T-helper 22 cell (primary cell): Measurements from ENCODE around the gene CENPS.
"Not testable (repeated sequence)": the region's sequence is repeated elsewhere in the genome, so short reads cannot be mapped to it uniquely, and the experiment has no call there.

ENCODE experiments used
- DNase-seq: peaks from one replicate; pipeline ENCODE4 v3.0.0-alpha.2; 2020; ENCODE audit warnings: low read depth

Gene CENPS

DNA sequence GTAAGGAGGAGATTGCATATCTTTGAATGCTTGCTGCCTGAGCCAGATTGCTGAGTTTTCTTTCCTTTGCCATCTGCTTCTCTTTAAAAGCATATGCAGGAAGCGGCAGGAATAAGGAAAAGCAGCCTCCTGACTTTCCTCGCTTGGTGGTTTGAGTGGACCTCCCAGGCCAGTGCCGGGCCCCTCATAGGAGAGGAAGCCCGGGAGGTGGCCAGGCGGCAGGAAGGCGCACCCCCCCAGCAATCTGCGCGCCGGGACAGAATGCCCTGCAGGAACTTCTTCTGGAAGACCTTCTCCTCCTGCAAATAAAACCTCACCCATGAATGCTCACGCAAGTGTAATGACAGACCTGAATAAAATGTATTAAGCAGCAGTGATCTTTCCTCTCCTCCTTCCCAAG is 21.1 kb downstream of the CENPS start:
- no peak for DNase-seq

DNA sequence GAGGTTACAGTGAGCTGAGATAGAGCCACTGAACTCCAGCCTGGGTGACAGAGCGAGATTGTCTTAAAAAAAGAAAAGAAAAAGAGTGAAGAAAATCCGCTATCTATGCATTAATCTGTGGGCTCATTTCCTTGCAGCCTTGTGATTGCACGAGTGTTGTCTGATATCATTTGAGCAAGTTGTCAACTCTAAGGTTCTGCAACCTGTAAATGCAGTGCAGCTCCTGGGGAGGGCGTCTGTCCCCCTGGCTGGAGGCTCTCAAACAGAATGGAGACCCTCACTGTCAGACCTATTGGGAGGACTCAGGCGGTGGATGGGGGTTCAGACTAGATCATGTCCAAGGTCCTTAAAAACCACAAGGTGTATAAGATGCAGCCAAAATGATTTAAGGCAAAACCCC is 25.8 kb downstream of the CENPS start:
- DNase-seq = no peak

DNA sequence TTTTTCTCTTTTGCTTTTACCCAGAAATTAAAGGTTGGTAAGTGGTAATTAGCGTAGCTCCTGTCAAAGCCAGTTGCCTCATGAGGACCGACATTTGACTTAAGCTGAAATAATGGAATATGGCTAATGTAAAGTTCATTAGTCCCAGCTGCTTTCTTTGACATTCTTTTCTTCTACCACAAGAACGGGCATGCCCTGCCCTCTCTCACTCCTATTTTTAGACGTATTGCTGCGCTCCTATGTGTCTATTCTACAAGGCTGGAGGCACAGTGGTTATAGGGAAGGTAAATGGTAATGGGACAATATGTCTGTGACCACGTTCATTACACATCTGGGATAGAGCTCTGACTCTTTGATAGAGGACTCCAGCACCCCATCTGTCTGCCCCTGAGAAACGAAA is 26.4 kb downstream of the CENPS start:
- DNase-seq = no peak

DNA sequence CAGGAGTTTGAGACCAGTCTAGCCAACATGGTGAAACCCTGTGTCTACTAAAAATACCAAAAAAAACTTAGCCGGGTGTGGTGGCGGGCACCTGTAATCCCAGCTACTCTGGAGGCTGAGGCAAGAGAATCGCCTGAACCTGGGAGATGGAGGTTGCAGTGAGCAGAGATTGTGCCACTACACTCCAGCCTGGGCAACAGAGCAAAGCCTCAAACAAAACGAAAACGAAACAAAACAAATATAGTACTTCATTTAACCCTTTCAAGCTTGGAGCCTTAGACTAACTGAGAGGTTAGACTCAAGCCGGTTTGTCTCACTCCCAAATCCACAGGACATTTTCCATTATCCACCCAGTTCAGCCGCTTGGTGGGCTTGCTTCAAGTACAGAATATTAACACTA is 27.2 kb downstream of the CENPS start:
- not testable (repeated sequence) for DNase-seq

DNA sequence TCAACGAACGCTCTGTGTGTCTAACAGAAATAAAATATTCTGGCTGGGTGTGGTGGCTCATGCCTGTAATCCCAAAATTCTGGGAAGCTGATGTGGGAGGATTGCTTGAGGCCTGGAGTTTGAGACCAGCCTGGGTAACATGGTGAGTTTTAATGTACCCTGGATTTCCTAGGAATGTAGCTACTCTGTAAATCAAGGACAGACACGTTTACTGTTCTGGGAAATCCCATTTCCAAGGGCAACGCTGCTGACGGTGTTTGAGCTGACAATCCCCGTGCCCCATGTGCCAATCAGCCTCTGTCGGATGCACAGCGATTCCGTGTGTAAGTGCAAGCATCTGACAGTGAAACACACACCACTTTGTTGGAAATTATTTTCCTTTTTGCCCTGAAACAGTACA is 27.6 kb downstream of the CENPS start:
- no peak for DNase-seq

DNA sequence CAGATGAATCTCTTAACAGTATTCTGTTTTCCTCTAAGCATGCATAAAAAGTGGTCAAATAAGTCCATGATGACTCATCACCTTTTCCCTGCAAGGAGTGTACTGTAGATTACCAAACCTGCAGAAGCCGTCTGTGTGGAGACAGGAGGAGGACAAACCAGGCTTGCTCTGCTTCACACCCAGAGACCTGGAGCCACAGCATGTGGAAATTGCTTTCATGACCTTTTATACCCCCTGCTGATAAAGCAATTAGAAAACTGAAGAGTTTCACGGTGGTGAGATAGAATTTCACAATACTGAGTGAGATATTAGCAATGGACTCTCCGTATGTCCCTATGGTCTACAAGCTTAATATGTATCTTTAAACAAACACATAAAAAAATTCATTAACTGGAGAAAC is 29.0 kb downstream of the CENPS start:
- no peak for DNase-seq

DNA sequence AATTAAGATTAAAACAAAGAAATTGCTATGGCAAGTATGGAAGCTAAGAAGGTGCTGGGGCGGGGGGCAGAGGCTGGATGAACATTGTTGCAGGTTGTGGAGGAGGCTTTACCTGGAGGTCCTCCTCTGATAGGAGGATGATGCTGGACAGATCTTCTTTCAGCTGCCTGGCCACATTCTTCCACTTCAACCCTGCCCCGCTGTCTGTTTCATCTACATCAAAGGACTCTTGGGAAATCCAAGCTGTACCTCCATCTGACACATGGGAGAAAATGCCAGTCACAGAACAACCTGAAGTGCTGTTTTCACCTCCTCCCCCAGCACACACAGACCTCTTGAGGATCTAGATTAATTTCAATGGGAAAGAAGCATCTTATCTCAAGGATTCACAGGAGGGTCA is 36.8 kb downstream of the CENPS start:
- no peak for DNase-seq

DNA sequence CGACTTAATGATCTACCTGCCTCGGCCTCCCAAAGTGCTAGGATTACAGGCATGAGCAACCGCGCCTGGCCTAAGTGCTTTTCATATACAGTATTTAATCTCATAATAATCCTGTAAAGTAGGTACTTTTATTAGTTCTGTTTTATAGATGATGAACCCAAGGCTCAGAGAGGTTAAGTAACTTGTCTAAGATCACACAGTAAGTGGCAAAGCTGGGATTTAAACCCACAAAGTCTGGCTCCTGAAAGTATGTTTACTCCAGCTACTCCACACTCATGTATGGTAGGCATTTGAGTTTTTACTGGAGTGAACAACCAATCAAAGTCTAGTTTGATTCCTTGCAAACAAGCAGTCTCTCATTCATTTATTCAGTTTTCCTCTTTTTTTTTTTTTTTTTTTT is 39.8 kb downstream of the CENPS start:
- no peak for DNase-seq

DNA sequence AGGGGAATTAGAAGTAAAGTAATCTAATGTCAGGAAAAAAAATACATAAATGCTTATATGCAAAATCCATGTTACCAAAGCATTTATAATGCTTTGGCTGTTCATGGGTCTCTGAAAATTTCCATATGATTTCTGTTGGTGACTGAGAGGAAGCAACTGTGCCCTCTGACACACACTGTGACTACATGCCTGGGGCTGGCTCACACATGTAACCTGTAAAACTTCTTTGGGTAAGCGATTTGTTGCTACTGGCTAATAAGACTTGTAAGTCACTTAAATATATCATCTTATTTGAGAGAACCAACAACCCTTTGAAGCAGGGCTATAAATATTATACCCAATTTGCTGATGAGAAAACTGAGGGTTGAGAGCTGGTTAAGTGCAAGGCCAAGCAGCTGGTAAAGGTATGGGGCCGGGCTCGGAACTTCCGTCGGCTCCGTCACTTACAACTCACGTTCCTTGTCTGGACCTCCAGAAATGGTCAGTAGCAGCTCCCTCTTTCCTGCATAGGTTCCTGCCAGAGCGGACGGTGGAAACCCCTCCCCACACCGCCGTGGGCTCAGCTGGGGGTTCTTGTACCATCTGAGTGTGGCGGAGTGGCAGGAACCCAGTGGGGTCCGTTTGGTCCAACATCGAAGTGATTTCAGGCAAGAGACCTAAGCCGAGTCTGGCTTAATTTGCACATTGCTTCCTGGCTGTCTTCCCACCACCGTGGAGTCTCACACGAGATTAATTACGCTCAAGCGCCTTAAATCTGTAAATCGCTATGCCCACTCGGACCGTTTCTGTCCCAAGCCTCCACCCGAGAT is 41.4 kb downstream of the CENPS start:
- no peak for DNase-seq

DNA sequence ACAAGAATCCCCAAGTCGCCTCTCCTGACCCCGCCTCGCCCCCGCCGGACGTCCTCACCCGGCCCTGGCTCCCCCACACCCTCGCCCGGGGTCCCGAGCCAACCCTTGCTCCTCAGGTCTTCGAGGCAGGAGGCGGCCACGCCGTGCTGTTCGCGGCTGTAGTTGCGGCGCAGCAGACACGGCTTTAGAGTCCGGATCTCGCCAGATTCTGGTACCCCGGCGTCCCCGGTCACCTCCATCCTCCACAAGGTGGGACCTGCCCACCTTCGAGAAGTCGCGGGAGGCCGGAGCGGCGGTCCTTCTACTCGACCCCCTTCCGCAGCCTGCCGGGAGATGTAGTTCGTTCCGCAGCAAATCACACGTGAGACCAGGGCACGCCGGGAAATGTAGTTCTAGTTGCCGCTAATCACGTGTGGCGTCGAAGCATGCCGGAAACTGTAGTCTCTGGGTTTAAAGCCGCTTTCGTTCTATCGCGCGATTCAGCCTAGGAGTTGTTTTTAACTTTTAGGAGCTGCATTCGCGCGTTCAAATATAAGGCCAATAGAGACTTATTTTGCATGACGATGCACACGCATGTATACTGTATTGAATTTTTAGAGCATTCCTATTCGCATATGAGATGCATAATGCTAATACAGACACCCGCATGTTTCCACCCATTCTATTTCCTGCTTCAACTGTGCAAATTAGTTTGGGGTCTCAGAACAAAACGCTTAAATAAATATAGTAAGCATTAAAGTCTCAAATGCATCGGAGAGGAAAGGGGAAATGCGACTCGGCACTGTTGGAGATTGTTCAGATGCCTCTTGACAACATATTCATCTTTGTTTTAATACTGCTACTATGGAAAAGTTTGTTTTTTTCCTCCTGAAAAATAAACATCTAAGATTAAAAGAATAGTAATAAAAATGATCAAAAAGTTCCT is 42.2 kb downstream of the CENPS start, which contains the start of gene DFFA:
Gene DFFA (minus strand): TSS at position 310 of the 925 bp plus-strand sequence. CDS start 71 bp downstream, at position 239.
- peak; percentile 87 for DNase-seq

DNA sequence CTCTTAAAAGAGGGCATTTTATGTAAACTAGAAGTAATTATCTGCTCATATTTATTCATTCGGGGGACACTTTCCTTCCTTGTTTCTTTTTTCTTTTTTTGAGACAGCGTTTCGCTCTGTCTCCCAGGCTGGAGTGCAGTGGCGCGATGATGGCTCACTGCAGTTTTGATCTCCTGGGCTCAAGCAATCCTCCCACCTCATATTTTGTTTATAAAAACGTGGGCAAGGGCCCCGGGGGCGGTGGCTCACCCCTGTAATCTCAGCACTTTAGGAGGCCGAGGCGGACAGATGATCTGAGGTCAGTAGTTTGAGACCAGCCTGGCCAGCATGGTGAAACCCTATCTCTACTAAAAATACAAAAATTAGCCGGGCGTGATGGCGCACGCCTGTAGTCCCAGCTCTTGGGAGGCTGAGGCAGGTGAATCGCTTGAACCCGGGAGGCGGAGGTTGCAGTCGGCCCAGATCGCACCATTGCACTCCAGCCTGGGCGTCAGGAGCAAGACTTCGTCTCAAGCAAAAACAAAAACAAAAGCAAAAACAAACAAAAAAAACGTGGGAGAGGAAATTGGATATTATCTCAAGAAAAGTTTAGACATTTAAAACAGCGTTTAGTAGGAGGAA is 43.0 kb downstream of the CENPS start:
- DNase-seq = no peak

DNA sequence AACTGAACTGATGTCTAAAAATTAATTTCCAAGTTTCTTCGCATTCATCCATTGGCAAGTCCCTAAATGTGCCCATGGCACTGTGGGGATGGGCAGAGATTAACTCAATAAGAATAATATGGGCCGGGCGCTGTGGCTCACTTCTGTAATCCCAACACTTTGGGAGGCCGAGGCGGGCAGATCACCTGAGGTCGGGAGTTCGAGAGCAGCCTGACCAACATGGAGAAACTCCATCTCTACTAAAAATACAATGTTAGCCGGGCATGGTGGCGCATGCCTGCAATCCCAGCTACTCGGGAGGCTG is 44.0 kb downstream of the CENPS start:
- not testable (repeated sequence) for DNase-seq

DNA sequence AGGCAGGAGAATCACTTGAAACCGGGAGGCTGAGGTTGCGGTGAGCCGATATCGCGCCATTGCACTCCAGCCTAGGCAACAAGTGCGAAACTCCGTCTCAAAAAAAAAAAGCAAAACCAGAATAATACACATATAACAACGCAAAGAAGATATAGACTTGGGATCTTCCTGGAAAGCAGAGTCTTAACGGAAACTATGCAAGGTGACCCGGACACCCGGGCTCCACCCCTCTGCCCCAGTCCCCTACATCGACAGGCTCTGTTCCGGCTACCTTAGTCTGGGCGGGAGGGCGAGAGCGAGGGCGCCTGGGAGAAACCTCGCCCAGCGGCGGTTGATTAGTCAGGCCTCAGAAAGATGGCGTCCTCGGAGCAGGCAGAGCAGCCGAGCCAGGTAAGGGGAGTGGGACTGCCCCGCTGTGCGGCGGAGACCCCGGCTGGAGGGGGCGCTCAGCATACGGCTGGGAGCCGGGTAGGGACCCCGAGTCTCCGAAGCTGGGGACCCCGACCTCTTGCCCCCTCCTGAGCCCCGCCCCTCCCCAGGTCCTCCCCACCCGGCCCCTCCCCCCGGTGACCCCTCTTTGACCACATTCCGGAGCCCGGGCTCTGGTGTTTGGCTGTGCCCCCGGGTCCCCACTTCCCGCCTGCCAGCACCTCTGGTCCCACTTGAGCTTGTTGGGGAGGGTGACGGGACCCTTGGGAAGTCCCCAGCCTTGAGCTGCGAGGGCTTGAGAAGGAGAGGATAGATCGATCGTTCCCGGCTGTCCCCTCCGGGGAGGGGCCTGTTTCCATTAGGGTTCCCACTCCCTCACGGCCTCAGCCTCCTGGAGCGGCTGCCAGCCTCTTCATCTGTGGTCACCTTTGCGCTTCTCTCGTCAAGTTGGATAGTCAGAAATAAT is 44.6 kb downstream of the CENPS start, which contains the start of gene PEX14:
Gene PEX14 (plus strand): TSS at position 338 of the 895 bp plus-strand sequence. CDS start 17 bp downstream, at position 355.
- peak; percentile 75 for DNase-seq

DNA sequence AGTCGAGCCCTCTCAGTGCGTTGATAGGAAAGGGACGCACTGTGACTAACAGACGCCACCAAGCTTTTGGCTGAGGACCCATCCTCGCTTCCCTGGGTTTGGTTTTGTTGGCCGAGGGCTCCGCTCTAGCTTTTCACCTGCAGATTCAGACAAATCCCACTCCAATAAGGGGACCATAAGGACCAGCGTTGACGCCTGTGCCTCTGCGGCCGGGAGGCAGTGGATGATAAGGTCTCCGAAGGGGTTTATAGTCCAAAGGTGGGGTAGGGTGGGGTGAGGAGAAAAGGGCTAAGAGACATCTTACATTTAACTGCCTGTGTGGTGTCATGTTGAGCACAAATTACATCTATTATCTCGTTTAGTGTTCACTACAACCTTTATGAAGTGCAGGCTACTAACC is 45.3 kb downstream of the CENPS start:
- no peak for DNase-seq

DNA sequence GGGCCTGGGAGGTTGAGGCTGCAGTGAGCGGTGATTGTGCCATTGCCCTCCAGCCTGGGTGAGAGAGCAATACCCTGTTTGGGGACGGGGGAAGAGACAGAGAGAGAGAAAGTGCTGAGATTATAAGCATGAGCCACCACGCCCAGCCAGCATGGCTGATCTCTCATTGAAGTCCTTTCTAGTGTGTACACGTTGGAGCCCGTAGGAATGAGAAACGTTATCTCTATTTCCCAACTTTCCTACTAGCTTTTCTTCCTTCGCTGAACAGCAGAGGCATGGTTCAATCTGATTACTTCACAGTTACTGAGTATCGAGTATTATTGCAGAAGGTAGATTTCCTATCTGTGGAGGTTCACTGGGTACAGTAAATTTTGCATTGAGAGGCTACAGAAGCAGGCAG is 49.1 kb downstream of the CENPS start:
- DNase-seq = no peak

DNA sequence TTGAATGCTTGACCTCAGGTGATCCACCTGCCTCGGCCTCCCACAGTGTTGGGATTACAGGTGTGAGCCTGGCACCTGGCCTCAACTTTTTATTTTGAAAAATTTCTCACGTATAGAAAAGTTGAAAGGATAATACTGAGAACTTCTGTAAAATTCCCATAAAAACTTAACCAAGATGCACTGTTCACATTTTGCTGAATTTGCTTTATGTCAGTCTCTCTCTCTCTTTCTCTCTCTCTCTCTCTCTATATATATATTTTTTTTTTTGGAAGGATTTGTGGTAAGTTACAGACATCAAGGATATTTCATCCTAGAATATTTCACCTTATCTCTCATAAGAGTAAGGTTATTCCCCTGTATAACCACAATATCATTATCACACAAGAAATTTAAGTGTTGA is 50.4 kb downstream of the CENPS start:
- no peak for DNase-seq

DNA sequence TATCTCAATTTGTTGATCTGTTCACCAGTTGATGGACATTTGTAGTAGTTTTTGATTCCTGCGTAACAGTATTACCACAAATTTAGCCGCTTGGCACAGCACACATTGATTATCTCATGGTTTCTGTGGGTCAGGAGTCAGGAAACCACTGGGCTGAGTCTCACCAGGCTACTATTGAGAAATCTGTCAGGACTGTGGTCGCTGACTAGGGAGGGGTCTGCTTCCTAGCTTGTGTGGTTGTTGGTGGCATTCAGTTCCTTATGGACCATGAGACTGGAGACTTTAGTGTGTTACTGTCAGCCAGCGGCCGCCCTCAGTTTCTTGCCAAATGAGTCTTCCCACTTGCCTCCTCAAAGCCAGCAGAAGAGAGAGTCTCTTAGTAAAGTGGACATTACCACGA is 54.3 kb downstream of the CENPS start:
- no peak for DNase-seq

DNA sequence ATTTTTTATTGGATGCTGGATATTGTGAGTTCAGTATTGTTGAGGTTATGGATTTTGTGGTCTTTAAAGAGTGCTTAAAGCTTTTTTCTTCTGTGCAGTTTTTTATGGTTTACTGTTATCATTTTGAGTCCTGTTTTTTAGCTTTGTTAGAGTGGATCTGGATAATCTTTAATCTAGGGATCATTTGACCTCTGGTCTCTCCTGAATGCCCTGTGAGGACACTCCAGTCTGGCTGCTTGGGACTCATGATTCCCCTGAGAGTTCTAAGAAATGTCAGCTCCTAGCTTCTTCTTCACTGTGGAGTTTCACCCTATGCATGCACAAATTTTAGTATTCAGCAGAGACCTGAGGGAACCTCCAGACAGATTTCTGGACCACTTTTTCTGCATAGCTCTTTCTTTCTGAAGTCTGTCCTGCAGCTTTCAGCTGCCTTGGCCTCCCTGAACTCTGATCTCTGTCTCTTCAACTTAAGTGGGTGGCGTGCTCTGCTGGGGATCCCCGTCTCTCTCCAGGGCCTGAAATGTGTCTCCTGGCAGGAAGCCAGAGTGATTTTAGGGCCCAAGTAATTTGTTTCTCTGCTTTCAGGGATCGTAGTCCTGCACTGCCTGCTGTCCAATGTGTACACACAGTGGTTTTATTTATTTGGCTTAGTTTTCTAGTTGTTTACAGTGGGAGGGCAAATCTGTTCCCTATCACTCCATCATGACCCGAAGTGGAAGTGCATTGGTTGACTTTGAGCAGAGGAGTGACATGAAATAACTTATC is 59.2 kb downstream of the CENPS start:
- no peak for DNase-seq

DNA sequence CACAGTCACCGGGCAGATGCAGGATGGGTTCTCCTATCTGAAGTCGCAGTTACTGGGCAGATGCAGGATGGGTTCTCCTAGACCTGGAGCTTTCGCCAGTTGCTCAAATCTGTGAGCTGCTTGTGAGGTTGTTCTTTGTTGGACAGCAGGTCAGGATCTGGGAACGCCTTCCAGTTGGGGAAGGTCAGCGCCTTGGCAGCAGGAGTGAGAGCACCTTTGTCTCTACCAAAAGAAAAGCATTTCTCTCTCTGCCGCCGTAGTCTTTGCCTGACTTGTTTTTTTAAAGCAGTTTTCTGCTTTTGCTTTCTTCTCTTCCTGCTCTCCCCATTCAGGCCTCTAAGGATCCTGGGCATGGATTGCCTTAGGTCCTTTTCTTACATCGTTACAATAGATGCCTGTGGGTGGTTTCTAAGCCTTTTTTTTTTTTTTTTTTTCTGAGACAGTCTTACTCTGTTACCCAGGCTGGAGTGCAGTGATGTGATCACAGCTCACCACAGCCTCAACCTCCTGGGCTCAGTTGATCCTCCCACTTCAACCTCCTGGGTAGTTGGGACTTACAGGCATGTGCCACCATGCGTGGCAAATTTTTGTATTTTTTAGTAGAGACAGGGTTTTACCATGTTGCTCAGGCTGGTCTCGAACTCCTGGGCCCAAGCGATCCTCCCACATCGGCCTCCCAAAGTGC is 60.2 kb downstream of the CENPS start:
- no peak for DNase-seq
